Colonic mucosa (tissue), 4 donors: ENCODE measurements around the gene TECTB. TPM values are rescaled to one million over a fixed set of nuclear protein-coding genes. Genes with fewer than 3 reads are reported as not detected.

Experiments
- DNase-seq: peaks from one replicate; pipeline ENCODE4 v3.0.0-alpha.2; 2020
- H3K27ac ChIP-seq: fragments of 200-600 bp; one replicate; pipeline ENCODE4 v1.8.0; 2021
- H3K27me3 ChIP-seq: fragments of 200-600 bp; one replicate; pipeline ENCODE4 v1.8.0; 2021
- H3K36me3 ChIP-seq: fragments of 200-600 bp; one replicate; pipeline ENCODE4 v1.8.0; 2021
- H3K4me1 ChIP-seq: fragments of 200-600 bp; one replicate; pipeline ENCODE4 v1.8.0; 2021; ENCODE audit warnings: mild to moderate bottlenecking
- H3K4me3 ChIP-seq: fragments of 200-600 bp; one replicate; pipeline ENCODE4 v1.8.0; 2021
- H3K9ac ChIP-seq, 2 donors: one replicate each; pipeline ENCODE4 v1.7.0; 2013; ENCODE audit warnings: control low read depth in 2 of 2, low read depth in 2 of 2, low read length in 2 of 2
- H3K9me3 ChIP-seq: fragments of 200-600 bp; one replicate; pipeline ENCODE4 v1.8.0; 2021
- CTCF ChIP-seq: fragments of 200-600 bp; IDR thresholded peaks from one replicate; pipeline ENCODE4 v1.8.0; 2022; ENCODE audit warnings: antibody characterized with exemption, mild to moderate bottlenecking
- intact Hi-C: fragments of 100-400 bp; cut with DNase I; formaldehyde crosslinking; loops from one replicate; pipeline ENCODE4 v1.14.1; 2022
- total RNA-seq, 2 donors: library from RNA; stranded (reverse); fragmentation: NEBNext Ultra II Directional in 1 of 2; extraction: Animal tissue kit (Norgen Biotek cat#: 25700) in 1 of 2; gene quantifications; one replicate each; pipeline ENCODE4 v1.2.1, GENCODE V29; 2021
- donor health status: healthy.
- donor health status: DM: no; HTN: no; CAD: no.
- donor health status: DM: no; HTN: no; CAD: no.

TECTB gene
- total RNA-seq, 2 donors from 2014 or later, result not detected

DNA sequence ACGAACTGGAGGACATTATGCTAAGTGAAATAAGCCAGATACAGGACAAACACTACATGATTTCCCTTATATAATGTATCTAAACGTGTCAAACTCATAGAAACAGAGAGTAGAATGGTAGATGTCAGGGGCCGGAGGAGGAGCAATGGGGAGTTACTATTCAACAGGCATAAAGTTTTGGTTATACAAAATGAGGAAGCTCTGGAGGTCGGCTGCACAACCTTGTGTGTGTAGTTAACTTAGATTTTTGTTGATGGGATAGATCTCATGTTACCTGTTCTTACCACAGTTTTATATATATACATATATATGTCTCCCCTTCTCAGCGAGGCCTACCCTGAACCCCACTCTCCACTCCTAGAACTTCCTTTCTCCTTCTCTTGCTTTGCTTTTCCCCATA is 22.4 kb upstream of the TECTB start:
- no peaks in the 10 kb centered on the region for H3K4me1 ChIP-seq
- H3K9ac ChIP-seq, result no peak overlapping the region
- H3K4me3 ChIP-seq, result no peak overlapping the region
- intact Hi-C loops, result no loop called here
- H3K36me3 ChIP-seq, result no peaks in the 10 kb centered on the region
- H3K9me3 ChIP-seq, result no peaks in the 10 kb centered on the region
- DNase-seq, result no peak
- no peak for TF ChIP-seq CTCF
- no peaks in the 10 kb centered on the region for H3K27me3 ChIP-seq
- no peak overlapping the region for H3K27ac ChIP-seq

- Histone ChIP-seq H3K36me3 (no peaks in the 10 kb centered on the region), H3K27ac (no peak overlapping the region), H3K4me3 (no peak overlapping the region), H3K27me3 (no peaks in the 10 kb centered on the region), H3K4me1 (no peaks in the 10 kb centered on the region), H3K9me3 (no peaks in the 10 kb centered on the region), H3K9ac (no peak overlapping the region)
- DNase-seq, result no peak
- intact Hi-C loops, result no loop called here
- no peak for TF ChIP-seq CTCF
Measured at GRCh38 chr10:112261281-112261822, 21.8 kb upstream of the TECTB start.

- Histone ChIP-seq H3K9ac (no peak overlapping the region), H3K4me1 (no peaks in the 10 kb centered on the region), H3K27me3 (no peaks in the 10 kb centered on the region), H3K4me3 (no peak overlapping the region), H3K27ac (no peak overlapping the region), H3K36me3 (no peaks in the 10 kb centered on the region), H3K9me3 (no peaks in the 10 kb centered on the region)
- DNase-seq, result no peak
- intact Hi-C loops, result no loop called here
- no peak for TF ChIP-seq CTCF
Measured at GRCh38 chr10:112262546-112262945, 20.7 kb upstream of the TECTB start.

DNA sequence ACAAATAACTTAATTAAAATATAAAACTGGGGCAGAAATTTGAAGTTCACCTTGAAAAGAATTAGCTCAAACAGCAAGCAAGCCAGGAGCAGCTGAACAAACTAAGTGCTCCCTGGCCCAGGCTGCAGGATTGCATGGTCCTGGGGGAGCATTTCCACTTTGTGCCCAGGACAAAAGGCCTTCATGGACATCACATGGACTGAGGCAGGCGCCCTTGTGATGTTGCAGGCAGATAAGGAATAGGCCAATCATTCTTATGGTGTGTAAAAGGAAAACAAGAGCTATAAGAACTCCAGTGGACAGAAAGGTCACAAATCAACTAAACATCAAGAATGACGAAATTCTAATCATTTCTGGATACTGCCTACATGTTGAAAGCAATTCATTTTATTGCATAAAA is 17.5 kb upstream of the TECTB start:
- TF ChIP-seq CTCF, result no peak
- Histone ChIP-seq H3K9ac (no peak overlapping the region), H3K4me3 (no peak overlapping the region), H3K9me3 (no peaks in the 10 kb centered on the region), H3K27me3 (no peaks in the 10 kb centered on the region), H3K4me1 (no peaks in the 10 kb centered on the region), H3K27ac (no peak overlapping the region), H3K36me3 (no peaks in the 10 kb centered on the region)
- no peak for DNase-seq
- intact Hi-C loops, result no loop called here

DNA sequence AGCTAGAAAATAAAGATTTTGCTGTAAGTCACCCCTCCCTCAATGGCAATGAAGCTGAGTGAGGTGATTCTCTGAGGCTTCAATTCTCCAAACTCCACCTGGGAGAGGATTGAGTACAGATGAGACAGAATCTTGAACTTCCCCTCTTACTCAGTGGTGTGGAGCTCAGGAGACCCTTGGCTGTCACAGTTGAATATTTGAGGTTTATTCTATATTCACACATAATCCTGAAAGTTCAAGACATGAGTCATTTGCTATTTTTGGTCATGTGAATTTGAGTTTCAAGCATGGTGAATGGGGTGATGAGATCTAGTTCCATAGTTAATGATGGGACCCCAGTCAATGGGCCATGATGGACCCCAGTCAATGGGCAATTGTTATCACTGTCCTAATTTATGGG is 13.9 kb upstream of the TECTB start:
- no peaks in the 10 kb centered on the region for H3K9me3 ChIP-seq
- H3K27ac ChIP-seq, result no peak overlapping the region
- no peaks in the 10 kb centered on the region for H3K4me1 ChIP-seq
- H3K9ac ChIP-seq, result no peak overlapping the region
- no peaks in the 10 kb centered on the region for H3K36me3 ChIP-seq
- DNase-seq, result no peak
- H3K27me3 ChIP-seq, result no peaks in the 10 kb centered on the region
- intact Hi-C loops, result no loop called here
- TF ChIP-seq CTCF, result no peak
- H3K4me3 ChIP-seq, result no peak overlapping the region
